HTR-8/SVneo (cell line): ENCODE data around the gene SCAP.

Source experiments
- DNase-seq: peaks from one replicate; pipeline ENCODE4 v3.0.0; 2011; ENCODE audit warnings: low spot score, mixed read lengths; ENCODE audit not compliant: insufficient read length
- FAIRE-seq: peaks from 2 replicates; lab custom pipeline; 2011; peaks lifted over from hg19 to GRCh38; lab: Jason Lieb, UNC

SCAP gene

DNA sequence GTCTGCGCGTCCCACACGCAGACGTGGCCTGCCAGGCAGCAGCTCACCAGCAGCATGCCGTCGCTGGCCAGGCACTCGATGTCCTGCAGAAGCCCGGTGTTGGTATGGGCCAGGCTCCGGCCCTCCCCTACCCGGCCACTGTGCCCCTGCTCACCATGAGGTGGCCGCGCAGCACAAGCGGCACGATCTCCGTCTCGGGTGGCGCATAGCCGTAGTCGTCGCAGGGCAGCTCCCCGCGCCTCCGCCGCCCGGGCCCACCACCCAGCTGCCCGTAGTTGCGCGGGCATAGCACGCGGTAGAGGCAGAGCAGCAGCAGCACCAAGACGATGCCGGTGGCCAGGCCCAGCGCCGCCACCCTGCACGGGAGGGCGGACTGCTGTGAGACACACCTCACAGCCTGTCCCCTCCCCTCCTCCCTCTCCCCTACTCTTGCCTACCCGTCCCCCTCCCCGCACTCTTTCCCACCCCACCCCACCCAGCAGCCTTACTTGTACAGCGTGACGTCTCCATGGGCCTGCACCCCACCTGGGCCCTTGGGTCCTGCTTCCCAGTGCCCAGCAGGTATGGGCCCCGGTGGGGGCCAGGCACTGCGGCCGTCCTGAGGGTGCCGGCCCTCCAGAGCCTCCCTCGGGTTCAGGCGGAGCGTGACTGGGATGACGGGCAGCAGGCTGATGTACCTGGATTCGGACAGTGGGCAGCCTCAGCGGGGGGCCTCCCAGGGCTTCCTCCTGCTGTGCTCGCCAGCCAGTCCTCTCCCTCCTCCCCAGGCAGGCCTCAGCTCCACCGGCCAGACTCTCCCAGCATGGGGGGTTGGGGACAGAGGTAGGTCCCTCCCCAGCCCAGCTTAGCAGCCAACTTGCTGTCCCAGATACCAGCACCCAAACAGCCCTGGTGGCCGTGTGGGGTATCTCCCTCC is 57.3 kb downstream of the SCAP start:
- no peak for FAIRE-seq
- no peak for DNase-seq

DNA sequence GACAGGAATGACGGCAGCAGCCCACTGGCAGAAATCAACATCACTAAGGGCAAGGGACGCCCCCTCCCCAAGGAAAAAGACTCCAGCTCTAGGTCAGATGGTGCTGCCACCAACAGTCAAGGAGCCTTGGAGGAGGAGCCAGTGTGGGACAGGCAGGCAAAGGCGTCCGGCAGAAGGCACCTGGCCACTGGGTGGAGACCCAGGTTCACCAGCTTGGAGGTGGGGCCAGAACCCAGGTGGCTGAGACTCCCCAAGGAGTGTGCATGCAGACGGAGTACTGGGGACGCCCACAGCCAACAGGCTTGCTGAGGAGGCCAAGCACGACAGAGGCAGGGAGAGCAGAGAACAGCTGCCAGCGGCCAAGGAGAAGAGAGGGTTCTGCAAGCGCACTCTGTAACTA is 59.7 kb downstream of the SCAP start:
- DNase-seq (no peak), FAIRE-seq (no peak)

DNA sequence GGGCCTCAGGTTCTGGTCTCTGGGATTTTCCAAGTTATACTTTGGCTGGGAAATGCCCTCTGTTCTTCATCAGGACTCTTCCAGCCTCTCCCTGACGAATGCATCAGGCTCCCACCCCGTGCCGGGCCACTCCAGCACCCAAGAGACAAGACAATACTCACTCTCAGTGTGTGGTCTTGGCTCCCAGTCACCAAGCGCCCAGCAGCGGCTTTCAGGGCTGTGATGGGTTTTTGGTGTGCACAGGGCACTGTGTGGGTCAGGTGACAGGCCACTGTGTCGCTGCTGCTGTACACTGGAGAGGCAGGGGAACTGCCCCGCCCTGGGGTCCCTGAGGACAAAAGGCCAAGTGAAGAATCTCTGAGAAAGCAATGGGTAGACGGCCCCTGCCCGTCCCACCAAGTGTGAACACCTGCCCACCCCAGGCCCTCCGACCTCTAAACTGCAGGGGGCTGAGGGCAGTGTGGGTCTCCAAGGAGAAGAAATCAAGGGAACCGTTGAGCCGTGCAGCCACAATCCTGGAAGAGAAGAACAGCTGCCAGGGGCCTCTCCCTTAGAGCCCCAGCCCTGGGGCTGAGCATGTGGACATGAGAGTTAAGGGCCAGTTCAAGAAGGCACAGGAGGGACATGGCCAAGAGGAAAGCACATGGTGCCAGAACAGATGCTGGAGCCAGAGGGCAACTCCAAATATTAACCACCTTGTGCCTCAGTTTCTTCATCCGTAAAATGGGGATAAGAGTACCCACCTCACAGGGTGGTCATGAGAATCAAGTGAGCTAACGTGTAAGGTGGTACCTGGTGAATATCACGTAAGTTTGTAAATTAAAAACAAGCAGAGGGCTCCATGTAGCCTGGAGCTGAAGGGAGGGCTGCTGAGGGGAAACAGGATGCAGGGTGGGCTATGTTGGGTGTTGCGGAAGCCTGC is 60.8 kb downstream of the SCAP start:
- DNase-seq (no peak), FAIRE-seq (no peak)

DNA sequence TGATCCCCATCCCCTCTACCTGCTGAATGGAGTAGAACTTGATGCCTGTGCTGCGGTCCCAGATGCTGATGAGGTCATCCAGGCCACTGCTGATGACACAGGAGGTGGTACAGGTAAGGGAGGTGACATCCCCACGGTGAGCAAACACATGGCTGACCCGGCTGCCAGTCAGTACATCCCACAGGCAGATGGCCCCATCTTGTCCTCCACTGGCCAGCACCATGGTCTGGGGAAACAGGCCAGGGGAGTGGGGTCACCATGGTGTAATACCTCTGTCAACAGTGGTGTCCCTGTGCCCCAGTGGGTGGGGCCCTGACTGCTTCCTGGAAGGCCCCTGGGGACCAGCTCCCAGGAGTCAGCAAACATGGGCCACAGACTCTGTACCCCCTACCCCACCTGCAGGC is 61.6 kb downstream of the SCAP start:
- DNase-seq (no peak), FAIRE-seq (no peak)

DNA sequence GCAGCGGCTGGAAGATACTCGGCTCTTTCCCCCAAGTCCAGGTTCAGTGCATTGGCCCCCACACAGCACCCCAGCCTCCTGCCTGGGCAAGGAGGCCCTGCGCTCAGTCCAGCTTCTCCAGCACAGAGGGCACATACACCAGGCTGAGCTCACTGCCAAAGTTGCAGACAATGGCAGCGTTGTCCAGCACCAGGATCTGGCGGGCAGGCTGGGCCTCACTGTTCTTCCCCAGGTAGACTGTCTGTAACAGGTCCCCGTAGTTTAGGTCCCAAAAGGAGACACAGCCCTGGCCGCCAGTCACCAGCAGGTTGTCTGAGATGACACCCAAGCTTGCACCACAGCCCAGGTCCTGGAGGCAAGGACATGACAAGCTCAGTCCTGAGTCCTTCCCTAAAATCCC is 62.0 kb downstream of the SCAP start:
- FAIRE-seq (no peak), DNase-seq (no peak)

DNA sequence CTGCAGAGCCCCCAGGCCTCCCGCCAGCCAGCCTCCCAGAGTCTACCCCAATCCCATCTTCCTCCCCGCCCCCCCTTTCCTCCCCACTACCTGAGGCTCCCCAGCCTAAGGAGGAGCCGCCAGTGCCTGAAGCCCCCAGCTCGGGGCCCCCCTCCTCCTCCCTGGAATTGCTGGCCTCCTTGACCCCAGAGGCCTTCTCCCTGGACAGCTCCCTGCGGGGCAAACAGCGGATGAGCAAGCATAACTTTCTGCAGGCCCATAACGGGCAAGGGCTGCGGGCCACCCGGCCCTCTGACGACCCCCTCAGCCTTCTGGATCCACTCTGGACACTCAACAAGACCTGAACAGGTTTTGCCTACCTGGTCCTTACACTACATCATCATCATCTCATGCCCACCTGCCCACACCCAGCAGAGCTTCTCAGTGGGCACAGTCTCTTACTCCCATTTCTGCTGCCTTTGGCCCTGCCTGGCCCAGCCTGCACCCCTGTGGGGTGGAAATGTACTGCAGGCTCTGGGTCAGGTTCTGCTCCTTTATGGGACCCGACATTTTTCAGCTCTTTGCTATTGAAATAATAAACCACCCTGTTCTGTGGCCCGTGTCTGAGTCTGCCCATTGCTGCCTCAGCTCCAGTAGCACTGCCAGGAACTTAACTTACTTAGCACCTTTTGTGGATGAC is 62.8 kb downstream of the SCAP start:
- DNase-seq, result no peak

DNA sequence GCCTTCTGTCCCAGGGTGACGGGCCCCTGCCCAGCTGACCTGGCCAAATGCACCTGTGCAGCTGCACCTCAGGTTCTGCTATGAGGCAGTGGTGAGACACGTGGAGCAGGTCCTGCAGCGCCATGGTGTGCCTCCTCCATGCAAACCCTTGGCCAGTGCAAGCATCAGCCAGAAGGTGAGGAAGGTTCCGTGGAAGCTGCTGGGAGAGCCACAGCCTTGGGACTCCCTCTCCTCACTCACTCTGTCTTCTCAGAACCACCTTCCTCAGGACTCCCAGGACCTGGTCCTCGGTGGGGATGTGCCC is 63.3 kb downstream of the SCAP start:
- DNase-seq (no peak), FAIRE-seq (no peak)

More for the DNA sequence above, 62.8 kb downstream of the SCAP start:
- FAIRE-seq, result no peak

DNA sequence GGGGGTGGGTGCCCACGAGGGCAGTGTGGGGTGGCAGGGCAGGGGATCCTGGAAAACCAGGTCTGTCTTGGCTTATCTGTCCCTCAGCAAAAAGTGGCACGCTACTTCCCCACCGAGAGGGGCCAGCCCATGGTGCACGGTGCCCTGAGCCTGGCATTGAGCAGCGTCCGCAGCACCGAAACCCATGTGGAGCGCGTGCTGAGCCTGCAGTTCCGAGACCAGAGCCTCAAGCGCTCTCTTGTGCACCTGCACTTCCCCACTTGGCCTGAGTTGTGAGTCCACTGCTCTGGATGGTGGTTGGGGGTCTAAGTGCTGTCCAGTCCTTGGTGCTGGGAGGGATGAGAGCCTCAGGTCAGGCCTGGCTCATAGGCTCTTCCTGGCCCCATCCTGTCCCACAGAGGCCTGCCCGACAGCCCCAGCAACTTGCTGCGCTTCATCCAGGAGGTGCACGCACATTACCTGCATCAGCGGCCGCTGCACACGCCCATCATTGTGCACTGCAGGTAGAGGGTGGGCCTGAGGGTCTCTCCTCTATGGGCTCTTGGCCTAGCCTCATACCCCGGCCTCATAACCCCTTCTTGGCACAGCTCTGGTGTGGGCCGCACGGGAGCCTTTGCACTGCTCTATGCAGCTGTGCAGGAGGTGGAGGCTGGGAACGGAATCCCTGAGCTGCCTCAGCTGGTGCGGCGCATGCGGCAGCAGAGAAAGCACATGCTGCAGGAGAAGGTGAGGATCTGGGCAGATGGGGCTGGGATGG is 63.9 kb downstream of the SCAP start:
- no peak for DNase-seq
- FAIRE-seq, result no peak

DNA sequence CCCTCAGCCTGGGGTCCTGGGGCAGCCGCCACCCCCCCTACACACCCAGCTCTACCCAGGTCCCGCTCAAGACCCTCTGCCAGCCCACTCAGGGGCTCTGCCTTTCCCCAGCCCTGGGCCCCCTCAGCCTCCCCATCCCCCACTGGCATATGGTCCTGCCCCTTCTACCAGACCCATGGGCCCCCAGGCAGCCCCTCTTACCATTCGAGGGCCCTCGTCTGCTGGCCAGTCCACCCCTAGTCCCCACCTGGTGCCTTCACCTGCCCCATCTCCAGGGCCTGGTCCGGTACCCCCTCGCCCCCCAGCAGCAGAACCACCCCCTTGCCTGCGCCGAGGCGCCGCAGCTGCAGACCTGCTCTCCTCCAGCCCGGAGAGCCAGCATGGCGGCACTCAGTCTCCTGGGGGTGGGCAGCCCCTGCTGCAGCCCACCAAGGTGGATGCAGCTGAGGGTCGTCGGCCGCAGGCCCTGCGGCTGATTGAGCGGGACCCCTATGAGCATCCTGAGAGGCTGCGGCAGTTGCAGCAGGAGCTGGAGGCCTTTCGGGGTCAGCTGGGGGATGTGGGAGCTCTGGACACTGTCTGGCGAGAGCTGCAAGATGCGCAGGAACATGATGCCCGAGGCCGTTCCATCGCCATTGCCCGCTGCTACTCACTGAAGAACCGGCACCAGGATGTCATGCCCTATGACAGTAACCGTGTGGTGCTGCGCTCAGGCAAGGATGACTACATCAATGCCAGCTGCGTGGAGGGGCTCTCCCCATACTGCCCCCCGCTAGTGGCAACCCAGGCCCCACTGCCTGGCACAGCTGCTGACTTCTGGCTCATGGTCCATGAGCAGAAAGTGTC is 64.7 kb downstream of the SCAP start:
- no peak for FAIRE-seq
- DNase-seq, result no peak

DNA sequence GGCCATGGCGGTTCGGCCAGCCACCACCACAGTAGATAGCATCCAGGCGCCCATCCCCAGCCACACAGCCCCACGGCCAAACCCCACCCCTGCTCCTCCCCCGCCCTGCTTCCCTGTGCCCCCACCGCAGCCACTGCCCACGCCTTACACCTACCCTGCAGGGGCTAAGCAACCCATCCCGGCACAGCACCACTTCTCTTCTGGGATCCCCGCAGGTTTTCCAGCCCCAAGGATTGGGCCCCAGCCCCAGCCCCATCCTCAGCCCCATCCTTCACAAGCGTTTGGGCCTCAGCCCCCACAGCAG is 65.4 kb downstream of the SCAP start:
- DNase-seq, result no peak
- FAIRE-seq, result no peak

DNA sequence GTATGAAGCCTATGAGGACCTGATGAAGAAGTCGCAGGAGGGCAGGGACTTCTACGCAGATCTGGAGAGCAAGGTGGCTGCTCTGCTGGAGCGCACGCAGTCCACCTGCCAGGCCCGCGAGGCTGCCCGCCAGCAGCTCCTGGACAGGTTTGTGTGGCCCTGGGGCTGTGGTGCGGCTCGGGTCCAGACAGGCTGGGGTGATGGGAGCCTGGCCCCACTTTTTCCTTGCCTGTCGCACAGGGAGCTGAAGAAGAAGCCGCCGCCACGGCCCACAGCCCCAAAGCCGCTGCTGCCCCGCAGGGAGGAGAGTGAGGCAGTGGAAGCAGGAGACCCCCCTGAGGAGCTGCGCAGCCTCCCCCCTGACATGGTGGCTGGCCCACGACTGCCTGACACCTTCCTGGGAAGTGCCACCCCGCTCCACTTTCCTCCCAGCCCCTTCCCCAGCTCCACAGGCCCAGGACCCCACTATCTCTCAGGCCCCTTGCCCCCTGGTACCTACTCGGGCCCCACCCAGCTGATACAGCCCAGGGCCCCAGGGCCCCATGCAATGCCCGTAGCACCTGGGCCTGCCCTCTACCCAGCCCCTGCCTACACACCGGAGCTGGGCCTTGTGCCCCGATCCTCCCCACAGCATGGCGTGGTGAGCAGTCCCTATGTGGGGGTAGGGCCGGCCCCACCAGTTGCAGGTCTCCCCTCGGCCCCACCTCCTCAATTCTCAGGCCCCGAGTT is 65.9 kb downstream of the SCAP start:
- no peak for DNase-seq
- no peak for FAIRE-seq

DNA sequence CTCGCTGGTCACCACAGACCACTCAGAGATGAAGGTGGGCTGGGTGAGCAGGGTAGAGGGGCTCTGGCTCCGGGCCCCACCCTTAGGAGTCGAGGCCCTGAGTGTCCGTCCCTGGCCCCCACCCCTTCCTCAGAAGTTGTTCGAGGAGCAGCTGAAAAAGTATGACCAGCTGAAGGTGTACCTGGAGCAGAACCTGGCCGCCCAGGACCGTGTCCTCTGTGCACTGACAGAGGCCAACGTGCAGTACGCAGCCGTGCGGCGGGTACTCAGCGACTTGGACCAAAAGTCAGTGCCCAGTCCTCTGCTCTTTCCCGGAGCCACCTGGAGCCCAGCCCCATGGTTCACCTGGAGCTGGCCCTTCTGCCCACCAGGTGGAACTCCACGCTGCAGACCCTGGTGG is 66.5 kb downstream of the SCAP start:
- DNase-seq (no peak), FAIRE-seq (no peak)

DNA sequence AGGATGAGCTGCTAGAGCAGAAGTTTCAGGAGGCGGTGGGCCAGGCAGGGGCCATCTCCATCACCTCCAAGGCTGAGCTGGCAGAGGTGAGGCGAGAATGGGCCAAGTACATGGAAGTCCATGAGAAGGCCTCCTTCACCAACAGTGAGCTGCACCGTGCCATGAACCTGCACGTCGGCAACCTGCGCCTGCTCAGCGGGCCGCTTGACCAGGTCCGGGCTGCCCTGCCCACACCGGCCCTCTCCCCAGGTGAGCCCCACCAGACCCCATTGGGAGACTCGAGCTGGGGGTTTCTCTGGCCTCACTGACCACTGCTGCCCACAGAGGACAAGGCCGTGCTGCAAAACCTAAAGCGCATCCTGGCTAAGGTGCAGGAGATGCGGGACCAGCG is 66.9 kb downstream of the SCAP start:
- FAIRE-seq (no peak), DNase-seq (no peak)

DNA sequence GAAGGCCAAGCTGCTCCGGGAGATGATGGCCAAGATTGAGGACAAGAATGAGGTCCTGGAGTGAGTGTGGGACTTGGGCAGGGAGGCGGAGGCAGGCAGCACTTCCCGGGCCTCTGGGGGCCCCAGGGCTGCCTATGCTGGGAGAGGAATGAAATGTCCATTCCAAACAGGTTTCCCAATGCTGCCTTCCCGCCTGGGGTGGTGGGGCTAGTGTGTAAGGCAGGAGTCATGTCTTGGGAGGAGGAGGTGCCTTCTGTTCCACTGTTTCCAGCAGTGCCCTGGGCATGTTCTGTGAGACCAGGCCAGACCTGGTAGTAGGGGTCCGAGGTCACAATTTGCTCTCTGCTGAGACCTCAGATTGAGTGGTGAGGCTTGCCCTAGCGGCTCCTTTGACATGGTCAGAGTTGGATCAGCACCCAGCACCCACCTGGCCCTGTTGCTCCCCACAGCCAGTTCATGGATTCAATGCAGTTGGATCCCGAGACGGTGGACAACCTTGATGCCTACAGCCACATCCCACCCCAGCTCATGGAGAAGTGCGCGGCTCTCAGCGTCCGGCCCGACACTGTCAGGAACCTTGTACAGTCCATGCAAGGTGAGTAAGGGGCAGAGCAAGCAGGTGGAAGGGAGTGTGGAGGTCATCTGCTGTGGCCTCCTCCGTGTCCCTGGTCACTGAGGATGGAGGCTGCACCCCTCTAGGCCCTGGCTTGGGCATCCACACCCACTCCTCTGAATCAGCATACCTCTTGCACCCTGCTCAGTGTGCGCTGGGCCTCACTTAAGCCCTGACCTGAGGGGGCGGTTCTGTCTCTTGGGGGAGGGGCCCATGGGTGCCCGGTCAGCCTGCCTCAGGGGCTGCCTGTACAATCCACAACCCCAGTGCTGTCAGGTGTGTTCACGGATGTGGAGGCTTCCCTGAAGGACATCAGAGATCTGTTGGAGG is 67.6 kb downstream of the SCAP start:
- DNase-seq (no peak), FAIRE-seq (no peak)

DNA sequence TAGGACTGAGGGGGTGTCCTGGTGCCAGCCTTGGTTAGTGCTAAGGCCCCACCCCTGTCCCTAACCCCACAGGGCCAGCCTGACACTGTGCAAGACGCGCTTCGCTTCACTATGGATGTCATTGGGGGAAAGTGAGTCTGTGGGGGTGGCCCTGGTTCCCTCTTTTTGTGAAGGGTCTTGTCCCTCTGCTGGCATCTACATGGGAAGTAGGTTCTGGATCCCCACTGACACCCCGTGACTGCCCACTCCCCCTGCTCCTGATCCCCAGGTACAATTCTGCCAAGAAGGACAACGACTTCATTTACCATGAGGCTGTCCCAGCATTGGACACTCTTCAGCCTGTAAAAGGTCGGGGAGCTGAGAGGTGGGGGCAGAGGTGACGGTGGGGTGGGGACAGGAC is 68.5 kb downstream of the SCAP start:
- FAIRE-seq (no peak), DNase-seq (no peak)

DNA sequence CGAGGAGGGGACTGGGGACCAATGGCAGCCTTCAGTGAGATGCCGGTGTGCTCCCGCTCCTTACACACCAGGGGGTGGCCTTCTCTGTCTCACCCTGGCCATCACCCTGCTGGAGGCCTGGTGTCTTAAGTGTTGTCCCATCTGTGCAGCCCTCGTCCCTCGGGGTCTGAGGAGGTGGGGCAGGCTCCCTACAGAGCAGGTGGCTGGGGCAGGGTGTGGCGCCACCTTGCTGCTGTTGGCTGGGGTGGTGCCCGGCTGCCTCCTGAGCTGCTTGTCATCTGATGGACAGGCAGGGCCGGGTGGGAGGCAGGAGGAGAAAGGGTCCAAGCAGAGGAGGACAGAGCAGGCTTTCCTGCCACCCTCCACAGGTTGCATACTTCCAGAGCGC is 69.0 kb downstream of the SCAP start:
- DNase-seq, result no peak
- no peak for FAIRE-seq

DNA sequence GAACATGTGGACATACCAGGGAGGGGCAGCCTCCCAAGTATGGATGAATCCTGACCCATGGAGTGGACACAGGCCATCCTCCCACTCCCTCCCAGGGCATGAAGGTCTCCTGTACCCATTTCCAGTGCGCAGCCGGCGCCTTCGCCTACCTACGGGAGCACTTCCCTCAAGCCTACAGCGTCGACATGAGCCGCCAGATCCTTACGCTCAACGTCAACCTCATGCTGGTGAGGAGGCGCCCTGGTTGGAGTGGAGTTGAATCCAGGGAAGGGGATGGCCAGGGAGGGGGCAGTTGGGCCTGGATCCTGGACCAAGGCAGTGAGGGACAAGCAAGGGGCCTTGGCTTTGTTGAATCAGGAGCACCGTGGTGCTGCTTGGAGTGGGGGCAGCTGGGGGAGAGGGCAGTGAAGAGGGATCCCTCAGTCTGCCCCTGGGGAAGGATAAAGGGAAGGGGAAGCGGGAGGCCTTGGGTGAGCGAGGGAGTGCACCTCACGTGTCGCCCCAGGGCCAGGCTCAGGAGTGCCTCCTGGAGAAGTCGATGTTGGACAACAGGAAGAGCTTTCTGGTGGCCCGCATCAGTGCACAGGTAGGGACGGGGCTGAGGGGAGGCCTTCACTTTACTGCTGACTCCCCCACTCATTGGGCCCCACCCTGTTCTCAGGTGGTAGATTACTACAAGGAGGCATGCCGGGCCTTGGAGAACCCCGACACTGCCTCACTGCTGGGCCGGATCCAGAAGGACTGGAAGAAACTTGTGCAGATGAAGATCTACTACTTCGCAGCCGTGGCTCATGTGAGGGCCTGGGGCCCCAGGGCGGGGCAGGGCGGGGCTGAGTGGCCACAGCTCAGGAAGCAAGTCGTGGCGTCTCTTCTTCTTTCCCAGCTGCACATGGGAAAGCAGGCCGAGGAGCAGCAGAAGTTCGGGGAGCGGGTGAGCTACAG is 69.7 kb downstream of the SCAP start:
- no peak for FAIRE-seq
- no peak for DNase-seq
